ENCODE measurements around the gene LRIT3. TPM values are rescaled to one million over a fixed set of nuclear protein-coding genes. Genes with fewer than 3 reads are reported as not detected.

The LRIT3 gene
- total RNA-seq, 4 donors from 2014 or later = 0.62 TPM; not detected in 3

DNA sequence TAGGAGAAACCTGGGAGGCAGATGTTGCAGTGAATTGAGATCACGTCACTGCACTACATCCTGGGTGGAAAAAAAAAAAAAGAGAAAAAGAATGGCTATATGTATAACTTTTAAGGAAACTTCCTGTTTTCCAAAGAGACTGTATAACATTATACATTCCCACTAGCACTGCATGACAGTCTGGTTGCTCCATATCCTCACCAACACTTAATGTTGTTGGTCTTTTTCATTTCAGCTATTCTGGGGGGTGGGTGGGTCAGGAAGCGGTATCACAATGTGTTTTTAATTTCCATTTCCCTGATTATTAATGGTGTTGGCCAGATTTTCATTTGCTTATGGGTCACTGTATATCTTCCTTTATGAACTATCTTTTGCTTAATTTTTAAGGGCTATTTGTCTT lies 13.4 kb downstream of the LRIT3 start:
- no peak overlapping the region for H3K4me3 ChIP-seq
- no peaks in the 10 kb centered on the region for H3K4me1 ChIP-seq
- H3K36me3 ChIP-seq = no peaks in the 10 kb centered on the region
- no peak for ATAC-seq
- no peaks in the 10 kb centered on the region for H3K27me3 ChIP-seq
- peaks cover 0 to 4% (median 0%) of the 10 kb centered on the region in 3 donors for H3K9me3 ChIP-seq
- H3K27ac ChIP-seq = no peak overlapping the region
- 96 to 100% methylated on average over 2 of the region's 2 CpGs for WGBS, 2 donors (ENCODE audit: low coverage in 1 of 2)
- TF ChIP-seq, protein P1, sequence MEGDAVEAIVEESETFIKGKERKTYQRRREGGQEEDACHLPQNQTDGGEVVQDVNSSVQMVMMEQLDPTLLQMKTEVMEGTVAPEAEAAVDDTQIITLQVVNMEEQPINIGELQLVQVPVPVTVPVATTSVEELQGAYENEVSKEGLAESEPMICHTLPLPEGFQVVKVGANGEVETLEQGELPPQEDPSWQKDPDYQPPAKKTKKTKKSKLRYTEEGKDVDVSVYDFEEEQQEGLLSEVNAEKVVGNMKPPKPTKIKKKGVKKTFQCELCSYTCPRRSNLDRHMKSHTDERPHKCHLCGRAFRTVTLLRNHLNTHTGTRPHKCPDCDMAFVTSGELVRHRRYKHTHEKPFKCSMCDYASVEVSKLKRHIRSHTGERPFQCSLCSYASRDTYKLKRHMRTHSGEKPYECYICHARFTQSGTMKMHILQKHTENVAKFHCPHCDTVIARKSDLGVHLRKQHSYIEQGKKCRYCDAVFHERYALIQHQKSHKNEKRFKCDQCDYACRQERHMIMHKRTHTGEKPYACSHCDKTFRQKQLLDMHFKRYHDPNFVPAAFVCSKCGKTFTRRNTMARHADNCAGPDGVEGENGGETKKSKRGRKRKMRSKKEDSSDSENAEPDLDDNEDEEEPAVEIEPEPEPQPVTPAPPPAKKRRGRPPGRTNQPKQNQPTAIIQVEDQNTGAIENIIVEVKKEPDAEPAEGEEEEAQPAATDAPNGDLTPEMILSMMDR (IDR thresholded peaks at IDR 0.05) = no peak
- TF ChIP-seq EP300 (IDR thresholded peaks at IDR 0.05) (no peak), POLR2A (IDR thresholded peaks at IDR 0.05) (no peak), POLR2AphosphoS5 (IDR thresholded peaks at IDR 0.05) (no peak)

- Histone ChIP-seq H3K27me3 (no peaks in the 10 kb centered on the region), H3K4me3 (no peak overlapping the region), H3K9me3 (peaks cover 0 to 4% (median 0%) of the 10 kb centered on the region in 3 donors), H3K36me3 (no peaks in the 10 kb centered on the region), H3K27ac (no peak overlapping the region), H3K4me1 (no peaks in the 10 kb centered on the region)
- WGBS, 2 donors (ENCODE audit: low coverage in 1 of 2) = 32 to 65% methylated on average over 3 of the region's 3 CpGs
- TF ChIP-seq EP300 (IDR thresholded peaks at IDR 0.05) = no peak
- no peak for TF ChIP-seq POLR2AphosphoS5 (IDR thresholded peaks at IDR 0.05)
- TF ChIP-seq, protein P1 (IDR thresholded peaks at IDR 0.05) = no peak
- TF ChIP-seq POLR2A (IDR thresholded peaks at IDR 0.05) = no peak
- ATAC-seq = no peak
Observed at GRCh38 chr4:109861916-109862511, 14.1 kb downstream of the LRIT3 start.

DNA sequence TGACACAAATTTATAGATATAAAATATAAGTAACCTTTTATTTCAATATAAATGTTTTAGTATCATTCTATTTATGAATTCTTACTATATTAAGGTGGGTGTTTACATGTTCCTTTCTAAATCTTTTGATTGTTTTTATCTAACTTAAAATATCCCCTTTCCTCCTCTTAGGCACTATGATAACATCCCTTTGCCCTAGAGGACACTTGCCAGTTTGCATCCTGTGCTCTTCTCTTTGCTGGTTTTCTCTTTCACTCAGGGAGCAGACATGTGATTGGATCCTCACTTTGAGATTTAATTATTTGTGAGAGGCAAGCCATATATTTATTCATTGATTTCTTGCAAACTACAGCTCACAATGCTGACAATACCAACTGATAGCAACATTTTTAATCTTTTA lies 16.2 kb downstream of the LRIT3 start:
- H3K27ac ChIP-seq = no peak overlapping the region
- H3K36me3 ChIP-seq = peaks cover 0 to under 1% of the 10 kb centered on the region in 2 donors
- no peaks in the 10 kb centered on the region for H3K4me1 ChIP-seq
- no peak for ATAC-seq
- H3K9me3 ChIP-seq = peaks cover 0 to 4% (median 0%) of the 10 kb centered on the region in 3 donors
- H3K27me3 ChIP-seq = no peaks in the 10 kb centered on the region
- H3K4me3 ChIP-seq = no peak overlapping the region
- TF ChIP-seq POLR2A (IDR thresholded peaks at IDR 0.05) = no peak
- TF ChIP-seq EP300 (IDR thresholded peaks at IDR 0.05) = no peak
- no peak for TF ChIP-seq POLR2AphosphoS5 (IDR thresholded peaks at IDR 0.05)
- TF ChIP-seq, protein P1 (IDR thresholded peaks at IDR 0.05) = no peak

DNA sequence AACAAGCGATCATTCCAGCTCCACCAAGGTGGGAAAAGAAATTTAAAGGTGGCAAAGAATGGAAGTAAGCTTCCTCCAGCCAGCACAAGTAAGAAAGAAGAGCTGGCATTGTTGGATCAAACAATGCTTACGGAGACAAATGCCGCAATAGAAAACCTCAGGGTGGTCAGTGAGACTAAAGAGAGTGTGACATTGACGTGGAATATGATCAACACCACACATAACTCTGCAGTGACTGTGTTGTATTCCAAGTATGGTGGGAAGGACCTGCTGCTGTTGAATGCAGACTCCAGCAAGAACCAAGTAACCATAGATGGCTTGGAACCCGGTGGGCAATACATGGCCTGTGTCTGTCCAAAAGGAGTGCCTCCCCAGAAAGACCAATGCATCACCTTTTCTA lies 22.2 kb downstream of the LRIT3 start:
- WGBS, 2 donors (ENCODE audit: low coverage in 1 of 2) = 91 to 95% methylated on average over 4 to 5 of the region's 5 CpGs
- TF ChIP-seq, protein P1 (IDR thresholded peaks at IDR 0.05) = no peak
- no peak for TF ChIP-seq POLR2A (IDR thresholded peaks at IDR 0.05)
- no peak for TF ChIP-seq EP300 (IDR thresholded peaks at IDR 0.05)
- no peak overlapping the region for H3K27ac ChIP-seq
- H3K4me1 ChIP-seq = no peaks in the 10 kb centered on the region
- no peaks in the 10 kb centered on the region for H3K9me3 ChIP-seq
- no peak overlapping the region for H3K4me3 ChIP-seq
- no peaks in the 10 kb centered on the region for H3K27me3 ChIP-seq
- peaks cover 0 to 16% of the 10 kb centered on the region in 2 donors for H3K36me3 ChIP-seq
- no peak for ATAC-seq

DNA sequence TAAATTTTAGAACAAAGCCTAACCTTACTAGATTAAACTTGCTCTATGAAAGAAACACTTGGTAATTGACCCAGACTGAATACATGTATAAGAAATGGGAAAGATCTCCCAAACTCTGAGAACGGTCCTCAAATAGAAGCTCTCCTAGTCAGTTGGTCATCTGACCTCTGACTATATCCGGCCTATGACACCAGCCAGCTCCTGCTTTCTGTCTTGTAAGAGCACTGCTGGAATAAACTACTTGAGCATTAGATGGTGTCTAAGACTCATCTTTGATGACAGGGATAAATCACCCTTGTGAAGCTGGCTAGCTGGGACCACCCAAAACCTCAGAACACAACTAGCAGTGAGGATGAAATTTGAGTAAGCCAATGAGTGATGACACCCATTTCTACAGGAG lies 24.2 kb downstream of the LRIT3 start:
- H3K9me3 ChIP-seq = no peaks in the 10 kb centered on the region
- no peak for ATAC-seq
- H3K36me3 ChIP-seq = peaks cover 0 to 16% of the 10 kb centered on the region in 2 donors
- H3K27me3 ChIP-seq = no peaks in the 10 kb centered on the region
- no peak overlapping the region for H3K4me3 ChIP-seq
- TF ChIP-seq POLR2A (IDR thresholded peaks at IDR 0.05) = no peak
- TF ChIP-seq, protein P1 (IDR thresholded peaks at IDR 0.05) = no peak
- TF ChIP-seq POLR2AphosphoS5 (IDR thresholded peaks at IDR 0.05) = no peak
- no peak for TF ChIP-seq EP300 (IDR thresholded peaks at IDR 0.05)
- H3K27ac ChIP-seq = no peak overlapping the region
- no peaks in the 10 kb centered on the region for H3K4me1 ChIP-seq
- WGBS, 2 donors (ENCODE audit: low coverage in 1 of 2) = 91 to 100% methylated on average over 2 of the region's 2 CpGs

Data from gastroesophageal sphincter (tissue), 4 donors.